ENCODE data around the gene SNAP91. TPM values are rescaled to one million over a fixed set of nuclear protein-coding genes. Genes with fewer than 3 reads are reported as not detected.

Gene SNAP91
- total RNA-seq, 1 experiment from 2014 or later: 1.3 TPM

DNA sequence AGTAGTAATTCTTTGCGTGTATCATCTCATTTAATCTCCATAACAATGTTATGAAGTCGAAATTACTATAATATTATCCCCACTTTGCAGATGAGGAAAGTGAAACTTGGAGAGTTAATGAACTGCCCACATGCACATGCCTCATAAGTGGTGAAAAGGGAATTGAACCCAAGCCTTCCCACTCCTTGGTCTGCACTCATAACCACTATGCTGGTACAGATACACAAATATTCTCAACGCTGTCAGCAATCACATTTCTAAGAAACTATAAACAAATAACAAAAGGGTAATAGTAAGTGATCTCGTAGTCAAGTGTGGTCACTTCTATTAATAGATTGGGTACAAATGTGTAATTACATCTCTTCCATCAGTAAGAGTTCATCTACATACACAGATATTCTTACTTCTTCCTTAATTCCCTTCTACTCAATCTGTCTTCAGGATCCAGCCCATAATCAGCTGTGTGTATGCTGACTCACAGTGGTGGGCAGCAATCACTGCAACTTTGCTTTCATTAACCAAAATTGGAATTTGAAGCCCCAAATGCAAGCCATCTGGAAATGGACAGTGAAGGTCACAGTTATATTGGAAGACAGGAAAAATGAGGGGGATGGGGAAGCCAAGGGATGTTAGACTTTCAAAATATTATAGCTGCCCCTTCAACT is 190.0 kb downstream of the SNAP91 start:
- H3K79me1 ChIP-seq (ENCODE audit: insufficient read depth, low read depth, low read length, poor library complexity, severe bottlenecking): no peaks in the 10 kb centered on the region

More for the DNA sequence above, 190.0 kb downstream of the SNAP91 start:
- Mint-ChIP-seq H3K36me3 (ENCODE audit: insufficient read depth in 1 of 3, low read depth in 3 of 3) (no peaks in the 10 kb centered on the region; a peak in 1 of 7 replicates), H3K4me1 (peaks cover 15 to 23% of the 10 kb centered on the region in 2 experiments), H3K4me3 (no peak overlapping the region), H3K27me3 (ENCODE audit: low read depth) (no peaks in the 10 kb centered on the region), H3K9me3 (no peaks in the 10 kb centered on the region; a peak in 2 of 5 replicates), H3K27ac (peak overlapping the region in 1 of 3 experiments; percentile 38; a peak in 2 of 7 replicates)
- Histone ChIP-seq H4K20me1 (ENCODE audit: control insufficient read depth, insufficient read depth, insufficient read length) (no peaks in the 10 kb centered on the region), H2BK15ac (ENCODE audit: low read depth, low read length) (no peak overlapping the region), H3K79me2 (ENCODE audit: insufficient read depth, low read length) (no peaks in the 10 kb centered on the region), H3K4me1 (ENCODE audit: insufficient read depth, low read length) (peaks cover 4% of the 10 kb centered on the region), H4K91ac (ENCODE audit: insufficient read length, low read depth, low read length) (no peak overlapping the region), H3K27ac (ENCODE audit: insufficient read length, low read depth, low read length) (no peak overlapping the region), H3K23me2 (ENCODE audit: insufficient read length, low read depth, low read length, poor library complexity, severe bottlenecking) (no peaks in the 10 kb centered on the region), H3K4me2 (ENCODE audit: insufficient read depth, insufficient read length, low read length) (no peak overlapping the region), H4K5ac (ENCODE audit: insufficient read length, low read depth, low read length) (no peak overlapping the region), H2AK5ac (ENCODE audit: insufficient read length, low read length) (no peak overlapping the region), H3K18ac (ENCODE audit: insufficient read length, low read depth, low read length) (no peak overlapping the region), H3K23ac (ENCODE audit: insufficient read length, low read depth, low read length) (no peak overlapping the region), H3K9ac (ENCODE audit: extremely low read depth, insufficient read length, low read length) (no peak overlapping the region), H2BK12ac (ENCODE audit: insufficient read length, low read depth, low read length) (no peak overlapping the region), H2BK120ac (ENCODE audit: low read depth, low read length, poor library complexity, severe bottlenecking) (no peak overlapping the region), H2BK20ac (ENCODE audit: low read depth, low read length, poor library complexity, severe bottlenecking) (no peak overlapping the region), H3K9me3 (ENCODE audit: control insufficient read depth, low read depth, low read length) (no peaks in the 10 kb centered on the region), H4K8ac (replicated peaks; ENCODE audit: insufficient read length, low read depth, low read length) (no peak overlapping the region), H3T11ph (ENCODE audit: low read length) (no peak overlapping the region), H3K4ac (ENCODE audit: low read depth, low read length) (no peak overlapping the region), H2BK5ac (ENCODE audit: insufficient read length, low read length) (no peak overlapping the region), H3K56ac (ENCODE audit: insufficient read length, low read depth, low read length) (no peak overlapping the region), H3K27me3 (ENCODE audit: insufficient read depth, low read length) (no peaks in the 10 kb centered on the region), H2AFZ (ENCODE audit: low read length) (no peak overlapping the region), H3K14ac (ENCODE audit: insufficient read depth, low read length) (no peak overlapping the region)
- WGBS (ENCODE audit: extremely low coverage, insufficient read length, low lambda C conversion rate): no CpG with 5 or more reads among the region's 4 CpGs
- TF ChIP-seq, protein P1, sequence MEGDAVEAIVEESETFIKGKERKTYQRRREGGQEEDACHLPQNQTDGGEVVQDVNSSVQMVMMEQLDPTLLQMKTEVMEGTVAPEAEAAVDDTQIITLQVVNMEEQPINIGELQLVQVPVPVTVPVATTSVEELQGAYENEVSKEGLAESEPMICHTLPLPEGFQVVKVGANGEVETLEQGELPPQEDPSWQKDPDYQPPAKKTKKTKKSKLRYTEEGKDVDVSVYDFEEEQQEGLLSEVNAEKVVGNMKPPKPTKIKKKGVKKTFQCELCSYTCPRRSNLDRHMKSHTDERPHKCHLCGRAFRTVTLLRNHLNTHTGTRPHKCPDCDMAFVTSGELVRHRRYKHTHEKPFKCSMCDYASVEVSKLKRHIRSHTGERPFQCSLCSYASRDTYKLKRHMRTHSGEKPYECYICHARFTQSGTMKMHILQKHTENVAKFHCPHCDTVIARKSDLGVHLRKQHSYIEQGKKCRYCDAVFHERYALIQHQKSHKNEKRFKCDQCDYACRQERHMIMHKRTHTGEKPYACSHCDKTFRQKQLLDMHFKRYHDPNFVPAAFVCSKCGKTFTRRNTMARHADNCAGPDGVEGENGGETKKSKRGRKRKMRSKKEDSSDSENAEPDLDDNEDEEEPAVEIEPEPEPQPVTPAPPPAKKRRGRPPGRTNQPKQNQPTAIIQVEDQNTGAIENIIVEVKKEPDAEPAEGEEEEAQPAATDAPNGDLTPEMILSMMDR (conservative IDR thresholded peaks at IDR 0.05): peak; percentile 46; the same call in 2 of the 3 replicates
- DNase-seq: no peak
